ENCODE measurements around the gene NLGN2. TPM values are rescaled to one million over a fixed set of nuclear protein-coding genes. Genes with fewer than 3 reads are reported as not detected.
A peak's percentile ranks its signal among the peaks of the same experiment; 100 is the strongest.

The NLGN2 gene
- total RNA-seq, 1 experiment from 2014 or later, result 1.9 TPM

- peak; percentile 72 for DNase-seq (ENCODE audit: low read depth)
These were observed 30.4 kb downstream of the NLGN2 start for GRCh38 chr17:7437950-7438614.

DNA sequence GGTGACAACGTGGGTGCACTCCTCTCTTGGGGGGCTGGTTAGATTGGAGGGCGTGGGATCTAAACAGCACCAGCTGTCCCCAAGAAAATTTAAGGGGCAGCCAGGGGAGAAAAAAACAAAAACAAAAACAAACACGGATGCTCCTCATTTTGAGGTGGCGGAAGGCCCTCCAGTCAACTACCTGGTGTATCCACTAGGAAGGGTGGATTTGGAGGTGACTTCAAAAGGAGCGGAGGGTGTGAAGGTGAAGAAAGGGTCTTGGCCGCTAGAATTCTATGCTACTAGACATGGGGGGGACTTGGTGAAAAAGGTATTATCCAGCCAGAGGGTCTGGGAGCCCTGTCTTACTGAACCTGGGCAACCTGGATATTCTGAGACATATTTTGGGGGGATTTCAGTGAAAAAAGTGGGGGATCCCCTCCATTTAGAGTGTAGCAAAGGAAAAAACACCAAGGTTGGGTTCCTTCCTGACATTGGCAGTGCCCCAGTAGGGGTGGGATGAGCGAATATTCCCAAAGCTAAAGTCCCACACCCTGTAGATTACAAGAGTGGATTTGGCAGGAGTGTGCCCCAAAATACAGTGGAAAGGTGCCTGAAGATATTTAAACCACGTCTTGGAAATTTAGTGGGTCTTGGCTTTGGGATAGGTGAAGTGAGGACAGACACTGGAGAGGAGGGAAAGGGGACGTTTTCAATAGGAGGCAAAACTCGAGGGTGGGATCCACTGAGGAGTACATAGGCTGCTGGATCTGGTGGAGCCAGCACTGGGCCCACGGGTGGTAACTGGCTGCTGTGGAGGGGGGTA lies 31.2 kb downstream of the NLGN2 start:
- no peak for DNase-seq (ENCODE audit: low read depth)

DNA sequence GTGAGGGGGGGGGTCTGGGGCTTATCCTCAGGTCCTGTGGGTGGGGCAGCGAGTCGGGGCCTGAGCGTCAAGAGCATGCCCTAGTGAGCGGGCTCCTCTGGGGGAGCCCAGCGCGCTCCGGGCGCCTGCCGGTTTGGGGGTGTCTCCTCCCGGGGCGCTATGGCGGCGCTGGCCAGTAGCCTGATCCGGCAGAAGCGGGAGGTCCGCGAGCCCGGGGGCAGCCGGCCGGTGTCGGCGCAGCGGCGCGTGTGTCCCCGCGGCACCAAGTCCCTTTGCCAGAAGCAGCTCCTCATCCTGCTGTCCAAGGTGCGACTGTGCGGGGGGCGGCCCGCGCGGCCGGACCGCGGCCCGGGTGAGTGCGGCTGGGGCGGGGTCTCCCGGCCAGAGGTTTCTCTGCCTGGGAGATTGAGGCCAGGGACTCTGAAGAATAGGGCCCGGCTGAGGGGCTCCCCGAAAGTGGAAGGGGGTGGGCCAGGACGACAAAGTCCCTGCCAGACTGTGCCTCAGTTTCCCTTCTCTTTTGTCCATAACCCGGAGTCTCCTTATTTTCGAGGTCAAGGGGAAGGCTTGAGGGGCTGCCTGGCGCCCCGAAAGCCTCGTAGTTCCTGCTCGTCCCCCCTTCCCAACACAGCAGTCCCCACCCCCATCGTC lies 31.9 kb downstream of the NLGN2 start, which contains the start of gene FGF11:
TSS of gene FGF11 (plus strand) at position 51 of the 651 bp plus-strand sequence. CDS start at position 160, 109 bp downstream.
- no peak for DNase-seq (ENCODE audit: low read depth)

DNA sequence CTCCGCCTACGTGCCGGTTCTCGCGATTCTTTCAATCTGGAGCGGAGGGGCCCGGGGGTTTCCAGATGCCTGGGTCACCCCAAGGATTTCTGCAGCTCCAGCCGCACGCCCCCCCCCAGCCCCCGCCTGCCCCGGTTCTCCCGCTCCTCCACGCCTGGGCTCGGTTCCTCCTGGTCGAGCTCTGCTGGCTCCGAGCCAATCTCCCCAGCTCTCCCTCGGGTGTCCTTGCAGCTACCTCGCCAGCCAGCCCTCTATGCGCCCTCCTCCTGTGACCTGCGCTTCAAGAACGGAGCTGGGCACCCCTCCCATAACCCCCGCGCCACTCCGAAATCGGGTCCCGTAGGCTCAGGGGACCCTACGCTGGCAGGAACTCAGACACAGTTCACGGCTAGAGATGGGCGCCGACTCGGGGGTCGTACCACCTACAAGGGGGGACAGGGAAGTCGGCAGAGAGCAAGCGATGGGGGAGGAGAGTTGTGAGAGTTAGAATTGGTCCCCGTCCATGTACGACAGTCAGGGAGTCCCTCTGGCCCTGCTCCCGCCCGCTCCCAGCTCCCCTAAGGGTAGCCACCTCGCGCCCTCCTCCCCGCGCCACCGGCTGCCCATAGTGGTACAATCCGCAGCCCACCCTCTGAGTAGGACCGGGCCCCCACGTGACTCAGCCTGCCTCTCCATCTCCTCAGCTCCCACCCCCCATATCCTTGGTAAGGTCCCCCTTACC lies 32.6 kb downstream of the NLGN2 start:
- peak; percentile 65 for DNase-seq (ENCODE audit: low read depth)

DNA sequence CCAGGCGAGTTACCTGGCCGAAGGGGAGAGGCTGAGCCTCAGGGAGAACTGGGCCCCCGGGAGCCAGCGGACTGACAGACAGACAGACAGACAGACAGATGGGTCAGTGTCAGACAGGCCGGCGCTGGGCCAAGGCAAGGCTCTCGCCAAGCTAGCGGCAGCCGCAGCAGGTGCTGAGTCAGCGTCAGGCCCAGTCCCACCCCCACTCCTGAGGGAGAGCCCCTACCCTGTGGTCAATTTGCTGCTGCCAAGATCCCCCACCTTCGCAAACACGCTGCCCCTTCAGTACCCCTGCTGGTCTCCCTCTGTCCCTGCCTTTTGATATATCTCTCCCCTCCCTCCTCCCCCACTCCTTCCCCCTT lies 33.2 kb downstream of the NLGN2 start:
- peak; percentile 73 for DNase-seq (ENCODE audit: low read depth)

DNA sequence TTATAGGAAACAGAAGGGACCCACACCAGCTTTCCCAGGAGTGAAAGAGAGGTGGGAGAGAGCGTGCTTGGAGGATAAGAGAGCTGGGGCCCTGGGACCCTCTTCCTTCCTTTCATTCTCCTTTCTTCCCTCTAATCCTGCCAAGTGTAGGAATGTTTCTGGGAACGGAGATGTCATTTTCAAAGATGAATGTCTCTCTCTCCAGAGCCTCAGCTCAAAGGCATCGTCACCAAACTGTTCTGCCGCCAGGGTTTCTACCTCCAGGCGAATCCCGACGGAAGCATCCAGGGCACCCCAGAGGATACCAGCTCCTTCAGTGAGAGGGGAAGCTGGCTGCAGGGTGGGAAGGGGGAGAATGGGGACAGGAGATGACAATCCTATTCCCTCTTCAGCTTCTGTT lies 33.6 kb downstream of the NLGN2 start:
- DNase-seq (ENCODE audit: low read depth), result no peak

DNA sequence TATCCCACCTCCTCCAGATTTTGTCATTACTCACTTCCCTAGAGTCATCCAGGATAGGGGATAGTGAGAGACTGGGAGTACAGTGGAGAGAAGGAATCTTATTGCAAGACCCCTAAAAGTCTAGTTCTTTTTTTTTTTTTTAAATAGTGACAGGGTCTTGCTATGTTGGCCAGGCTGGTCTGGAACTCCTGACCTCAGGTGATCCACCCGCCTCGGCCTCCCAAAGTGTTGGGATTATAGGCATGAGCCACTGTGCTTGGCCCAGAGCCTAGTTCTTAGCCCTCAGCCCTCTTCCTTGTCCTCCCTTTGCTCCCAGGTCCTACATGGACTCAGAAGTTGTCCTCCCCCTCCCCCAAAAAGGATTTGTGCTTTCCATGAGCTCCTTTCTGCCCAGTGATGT lies 34.5 kb downstream of the NLGN2 start:
- no peak for DNase-seq (ENCODE audit: low read depth)

DNA sequence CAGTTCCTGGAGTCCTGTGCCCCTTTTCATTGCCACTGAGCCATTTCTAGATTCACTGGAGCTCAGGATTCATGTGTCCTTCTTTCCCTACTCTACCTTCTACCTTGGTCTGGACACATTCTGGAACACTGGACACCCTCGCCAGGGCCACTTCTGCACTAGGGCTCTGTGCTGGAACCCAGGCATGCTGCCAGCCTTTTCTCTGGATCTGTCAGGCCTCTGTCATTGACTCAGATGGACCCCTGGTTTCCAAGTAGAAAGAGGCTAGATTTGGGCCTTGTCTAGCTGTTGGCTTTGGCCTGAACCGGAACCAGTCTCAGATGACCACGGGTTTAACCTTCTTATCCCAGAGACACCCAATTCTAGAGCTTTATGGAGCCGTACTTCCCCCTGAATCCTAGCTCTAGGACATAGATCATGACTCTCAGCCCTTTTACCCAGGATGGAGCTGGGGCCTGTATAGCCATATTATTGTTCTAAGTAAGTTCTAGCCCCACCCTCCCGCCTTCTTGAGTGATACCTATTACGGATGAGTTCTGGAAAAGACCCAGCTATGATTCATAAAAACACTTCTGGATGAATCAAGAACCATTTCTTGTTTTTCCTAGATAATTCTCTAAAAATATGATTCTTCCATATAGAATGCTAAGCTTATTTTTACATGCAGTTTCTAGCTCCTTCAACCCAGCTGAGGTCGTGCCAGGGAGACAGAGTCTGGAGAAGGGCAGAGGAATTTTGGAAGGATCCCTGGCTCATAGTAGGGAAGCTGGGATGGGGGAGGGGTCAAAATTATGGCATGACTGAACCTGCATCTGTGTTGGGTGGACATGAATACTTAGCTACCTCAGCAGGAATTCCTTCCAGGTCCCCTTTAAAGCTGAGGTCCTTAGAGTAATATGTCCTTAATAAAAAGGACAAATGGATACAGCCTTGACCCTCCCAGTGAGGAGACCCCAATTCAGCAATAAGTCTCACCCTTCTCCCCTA lies 36.1 kb downstream of the NLGN2 start:
- DNase-seq (ENCODE audit: low read depth), result peak; percentile 38

GRCh38 chr17:7444682-7445618 lies 37.3 kb downstream of the NLGN2 start, which contains the start of gene CHRNB1:
Gene CHRNB1 (plus strand): TSS chr17:7445061. CDS start chr17:7445128, 67 bp downstream.
- peak; percentile 72 for DNase-seq (ENCODE audit: low read depth)

DNA sequence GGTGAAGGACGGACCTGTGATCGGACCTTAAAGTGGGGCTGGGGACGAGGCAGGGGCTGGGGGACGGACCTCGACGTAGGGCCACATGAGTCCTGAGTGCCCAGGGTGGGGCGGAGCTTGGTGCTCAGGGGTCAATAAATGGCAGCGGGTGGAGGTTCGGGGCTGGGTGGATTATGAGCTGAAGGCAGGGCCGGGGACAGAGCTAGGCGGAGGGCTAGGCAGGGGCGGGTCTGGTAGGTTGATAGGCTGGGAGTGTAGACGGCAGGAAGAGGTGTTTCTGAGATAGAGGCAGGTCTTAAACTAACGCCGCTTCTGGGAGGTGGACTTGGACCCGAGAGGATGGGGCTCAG lies 37.9 kb downstream of the NLGN2 start:
- no peak for DNase-seq (ENCODE audit: low read depth)

DNA sequence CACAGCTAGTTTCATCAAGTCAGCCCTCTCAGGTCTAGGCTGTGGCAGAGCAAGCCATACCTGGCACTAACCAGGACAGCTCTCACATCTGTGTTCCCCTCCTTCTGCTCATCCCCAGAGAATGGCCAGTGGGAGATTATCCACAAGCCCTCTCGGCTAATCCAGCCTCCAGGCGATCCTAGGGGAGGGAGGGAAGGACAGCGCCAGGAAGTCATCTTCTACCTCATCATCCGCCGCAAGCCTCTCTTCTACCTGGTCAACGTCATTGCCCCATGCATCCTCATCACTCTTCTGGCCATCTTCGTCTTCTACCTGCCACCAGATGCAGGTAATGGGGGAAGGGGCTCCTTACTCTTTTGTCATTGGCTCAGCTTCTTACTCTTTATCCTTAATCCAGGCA lies 40.8 kb downstream of the NLGN2 start:
- DNase-seq (ENCODE audit: low read depth), result no peak

- DNase-seq (ENCODE audit: low read depth), result no peak
These were observed 52.4 kb downstream of the NLGN2 start for GRCh38 chr17:7459961-7460545.

DNA sequence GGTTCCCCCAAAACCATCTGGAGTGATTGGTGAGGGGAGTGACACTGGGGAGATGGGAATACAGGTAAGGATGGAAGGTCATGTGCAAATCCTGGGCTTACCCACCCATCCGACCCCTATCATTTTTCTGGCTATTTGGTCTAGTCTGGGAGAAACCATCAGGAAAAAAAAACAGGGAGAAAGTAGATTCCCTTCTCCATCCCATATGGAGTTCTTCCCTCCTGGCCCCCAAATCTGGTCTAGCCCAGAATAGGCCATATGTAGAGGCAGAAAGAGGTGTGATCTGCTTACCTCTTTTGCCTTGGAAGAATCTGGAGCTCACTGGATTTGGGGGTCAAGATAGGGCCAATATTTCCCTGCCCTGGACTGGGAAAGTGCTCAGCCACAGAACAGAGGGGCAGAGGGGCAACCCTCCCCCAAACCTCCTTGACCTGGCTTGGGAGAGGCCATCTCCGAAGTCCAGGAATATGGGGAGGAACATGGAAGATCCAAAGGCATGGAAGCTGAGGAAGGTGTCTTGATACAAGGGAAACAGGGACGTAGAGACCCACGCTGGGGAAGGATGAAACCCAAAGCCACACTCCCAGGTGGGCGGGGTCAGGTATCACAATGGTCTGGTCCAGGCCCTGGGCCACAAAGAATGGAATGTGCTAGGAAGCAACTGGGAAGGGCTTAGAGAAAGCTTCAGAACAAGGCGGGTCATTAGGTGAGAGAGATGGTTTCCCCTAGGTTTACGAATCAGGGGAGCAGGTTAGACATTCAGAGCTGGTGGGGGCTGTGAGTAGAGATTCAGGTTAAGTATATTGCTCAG lies 53.4 kb downstream of the NLGN2 start:
- DNase-seq (ENCODE audit: low read depth), result no peak

DNA sequence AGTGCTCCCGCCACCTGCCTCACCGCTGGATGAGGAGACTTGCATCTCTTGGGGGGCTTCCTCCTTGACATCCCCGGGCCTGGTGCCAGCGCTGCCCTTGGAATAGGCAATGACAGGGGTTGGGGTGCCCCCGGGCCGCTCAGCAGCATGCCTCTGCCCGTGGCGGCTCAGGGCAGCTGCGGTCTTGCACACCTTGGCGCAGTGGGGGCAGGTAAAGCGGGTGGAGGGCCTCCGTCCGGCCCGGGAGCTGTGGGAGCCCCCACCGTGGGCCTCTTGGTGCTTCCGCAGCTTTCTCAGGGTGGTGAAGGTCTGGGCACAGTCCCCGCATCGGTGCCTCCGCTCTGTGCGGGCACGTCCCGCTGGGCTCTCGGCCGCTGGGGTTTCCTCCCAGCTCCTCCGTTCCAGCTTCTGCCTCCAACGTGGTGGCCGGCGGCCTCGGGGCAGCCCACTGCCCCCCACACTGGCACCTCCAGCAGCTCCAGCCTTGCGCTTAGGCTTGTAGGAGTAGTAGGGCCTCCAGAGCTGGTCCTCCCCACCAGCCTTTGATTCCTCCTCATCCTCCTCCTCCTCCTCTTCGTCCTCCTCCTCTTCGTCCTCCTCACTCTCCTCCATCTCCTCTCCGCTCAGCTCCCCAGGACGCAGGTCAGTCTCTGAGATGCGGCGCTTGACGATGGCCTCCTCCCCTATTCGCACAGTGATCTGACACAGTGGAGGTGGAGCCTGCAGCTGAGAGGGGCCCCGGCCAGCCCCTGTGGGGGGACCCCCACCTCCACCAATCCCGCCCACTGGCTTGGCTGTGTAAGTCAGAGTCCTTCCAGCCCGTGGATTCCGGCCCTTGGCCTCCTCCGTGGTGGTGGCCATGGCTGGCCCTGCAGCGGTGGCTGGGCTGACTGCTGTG lies 55.1 kb downstream of the NLGN2 start:
- DNase-seq (ENCODE audit: low read depth), result no peak

DNA sequence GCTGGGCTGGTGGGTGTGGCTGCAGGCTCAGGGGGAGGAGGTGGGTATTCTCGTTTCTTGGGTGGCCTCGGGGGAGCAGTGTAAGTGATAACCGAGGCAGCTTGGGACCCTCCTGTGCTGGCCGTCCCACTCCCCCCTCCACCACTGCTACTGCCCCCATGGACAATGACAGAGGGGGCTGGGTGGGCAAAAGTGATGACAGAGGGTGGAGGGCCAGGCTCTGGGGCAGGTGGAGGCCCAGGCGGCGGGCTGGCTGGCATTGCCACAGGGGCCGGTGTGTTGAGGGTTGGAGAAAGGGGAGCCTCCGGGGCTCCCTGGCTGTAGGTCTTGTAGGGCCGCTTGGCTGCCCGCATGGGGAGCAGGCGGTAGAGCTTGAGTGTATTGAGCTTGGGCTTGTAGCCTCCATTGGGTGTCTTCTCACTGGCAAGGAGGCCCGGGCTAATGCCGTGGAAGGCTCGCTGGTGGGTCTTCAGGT lies 55.8 kb downstream of the NLGN2 start:
- DNase-seq (ENCODE audit: low read depth), result no peak

GRCh38 chr17:7464081-7464480 lies 56.4 kb downstream of the NLGN2 start:
- DNase-seq (ENCODE audit: low read depth), result no peak

DNA sequence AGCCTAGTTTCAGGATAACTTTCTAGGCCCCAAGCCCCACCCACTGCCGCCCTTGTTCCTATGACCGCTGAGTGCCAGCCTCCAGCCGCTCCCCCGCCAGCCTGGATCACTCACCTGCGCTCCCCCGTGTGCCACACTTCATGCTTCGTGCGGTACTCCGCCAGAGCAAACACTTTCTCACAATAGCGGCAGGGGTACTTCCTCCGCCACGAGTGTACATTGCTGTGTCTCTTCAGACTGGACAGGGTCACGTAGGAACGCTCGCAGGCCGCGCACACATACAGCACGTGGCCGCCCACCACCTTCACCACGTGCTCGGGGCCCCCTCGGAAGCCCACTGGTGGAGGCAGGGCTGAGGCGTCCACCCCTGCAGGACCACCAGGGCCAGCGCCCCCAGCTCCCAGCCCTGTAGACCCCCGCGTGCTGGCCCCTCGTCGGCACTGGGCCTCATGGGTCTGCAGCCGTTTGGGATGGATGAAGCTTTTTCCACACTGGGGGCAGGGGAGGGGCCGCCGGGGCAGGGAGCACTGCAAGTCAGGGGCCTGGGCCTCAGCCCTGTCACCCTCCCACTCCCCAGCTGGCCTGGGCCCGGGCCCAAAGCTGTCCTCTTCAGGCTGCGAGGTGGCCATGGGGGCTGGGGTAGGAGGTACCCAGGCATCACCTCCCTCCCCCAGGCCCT lies 58.1 kb downstream of the NLGN2 start:
- no peak for DNase-seq (ENCODE audit: low read depth)

All from Daoy (cell line).